GM18951 (cell line): Measurements from ENCODE around the gene AQP12B.

ENCODE experiments used
- POLR2A ChIP-seq: IDR thresholded peaks from 4 replicates; pipeline ENCODE4 v1.6.1; 2011; ENCODE audit warnings: mild to moderate bottlenecking; ENCODE audit not compliant: insufficient read length, insufficient read depth; ENCODE audit errors: extremely low read depth
- in situ Hi-C: fragments of 300-500 bp; cut with MboI; formaldehyde crosslinking; loops from one replicate; pipeline ENCODE4 v1.12.0; 2022; ENCODE audit warnings: low sequenced_read_pairs, mixed read lengths, inconsistent platforms; ENCODE audit not compliant: unreplicated experiment

Gene AQP12B

GRCh38 chr2:240722796-240723735 lies 40.4 kb upstream of the AQP12B start:
- no peak for TF ChIP-seq POLR2A
- in situ Hi-C loops = no loop called here

- no peak for TF ChIP-seq POLR2A
- in situ Hi-C loops = no loop called here
Observed at GRCh38 chr2:240722376-240722775, 39.7 kb upstream of the AQP12B start.

DNA sequence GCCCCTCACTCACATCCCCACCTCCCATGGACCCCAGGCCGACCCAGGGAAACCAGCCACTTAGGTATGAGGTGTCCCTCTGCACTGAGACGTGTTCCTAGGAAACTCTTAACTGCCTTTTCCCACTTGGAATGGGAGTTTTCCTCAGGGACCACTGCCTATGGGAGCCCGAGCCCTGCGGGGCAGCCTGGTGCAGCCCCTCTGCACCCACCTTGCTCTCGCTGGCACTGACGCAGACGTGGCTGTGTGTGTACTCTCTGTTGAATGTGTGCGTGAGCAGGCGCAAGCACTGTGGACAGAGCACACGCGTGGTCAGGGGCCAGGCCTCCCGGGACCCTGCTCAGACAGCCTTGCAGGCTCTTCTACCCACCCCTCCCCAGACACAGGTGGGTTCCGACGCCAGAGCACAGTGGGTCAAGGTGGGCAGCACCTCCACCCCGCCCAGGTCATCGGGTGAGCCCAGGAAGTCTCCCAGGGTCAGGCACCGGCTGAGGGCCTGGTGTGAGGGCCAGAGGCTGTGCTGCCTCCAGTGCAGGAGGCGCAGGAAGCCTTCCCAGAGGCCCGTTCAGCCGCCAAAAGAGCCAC lies 39.0 kb upstream of the AQP12B start:
- TF ChIP-seq POLR2A = no peak
- in situ Hi-C loops = no loop called here

DNA sequence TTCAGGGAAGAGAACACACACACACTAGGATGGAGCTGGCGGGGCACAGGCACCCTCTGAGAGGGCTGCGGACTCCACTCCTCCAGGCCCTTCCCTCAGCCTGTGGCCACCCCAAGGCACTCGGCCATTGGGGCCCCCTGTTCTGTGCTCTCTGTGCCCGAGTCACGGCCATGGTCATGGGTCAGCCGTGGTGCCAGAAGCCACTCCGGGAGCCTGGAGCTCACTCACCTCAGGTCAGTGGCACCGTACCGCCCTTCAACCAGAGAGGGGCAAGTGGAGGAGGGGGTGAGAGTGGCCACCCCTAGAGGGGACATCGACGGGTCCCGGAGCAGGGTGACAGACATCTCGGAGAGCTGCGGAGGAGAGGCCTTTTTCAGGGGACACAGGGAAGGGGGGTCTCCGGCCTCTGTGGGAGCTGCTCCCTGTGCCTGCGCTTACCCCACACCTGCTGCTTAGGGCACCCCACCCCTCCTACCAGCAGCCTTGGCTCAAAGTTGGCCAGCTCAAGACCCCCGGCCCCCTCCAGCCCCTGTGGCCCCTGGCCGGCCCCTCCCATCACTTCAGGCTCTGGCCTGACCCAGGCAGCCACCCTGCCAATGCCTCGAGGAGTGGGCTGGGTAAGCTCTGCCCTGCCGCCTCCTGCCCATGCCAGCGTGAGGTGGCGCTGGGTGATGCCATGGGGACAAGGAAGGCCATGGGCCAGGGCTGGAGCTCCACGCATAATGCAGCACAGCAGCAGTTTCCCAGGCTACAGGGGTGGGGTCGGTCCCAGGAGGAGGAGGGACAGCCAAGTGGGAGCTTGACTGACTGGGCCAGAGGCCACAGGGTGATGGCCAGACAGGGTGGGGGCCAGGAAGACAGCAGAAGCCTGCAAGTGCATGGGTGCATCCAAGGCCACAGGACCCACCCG lies 38.3 kb upstream of the AQP12B start:
- TF ChIP-seq POLR2A = no peak
- in situ Hi-C loops = no loop called here

- no peak for TF ChIP-seq POLR2A
- in situ Hi-C loops = no loop called here
Observed at GRCh38 chr2:240719676-240720545, 37.2 kb upstream of the AQP12B start.

DNA sequence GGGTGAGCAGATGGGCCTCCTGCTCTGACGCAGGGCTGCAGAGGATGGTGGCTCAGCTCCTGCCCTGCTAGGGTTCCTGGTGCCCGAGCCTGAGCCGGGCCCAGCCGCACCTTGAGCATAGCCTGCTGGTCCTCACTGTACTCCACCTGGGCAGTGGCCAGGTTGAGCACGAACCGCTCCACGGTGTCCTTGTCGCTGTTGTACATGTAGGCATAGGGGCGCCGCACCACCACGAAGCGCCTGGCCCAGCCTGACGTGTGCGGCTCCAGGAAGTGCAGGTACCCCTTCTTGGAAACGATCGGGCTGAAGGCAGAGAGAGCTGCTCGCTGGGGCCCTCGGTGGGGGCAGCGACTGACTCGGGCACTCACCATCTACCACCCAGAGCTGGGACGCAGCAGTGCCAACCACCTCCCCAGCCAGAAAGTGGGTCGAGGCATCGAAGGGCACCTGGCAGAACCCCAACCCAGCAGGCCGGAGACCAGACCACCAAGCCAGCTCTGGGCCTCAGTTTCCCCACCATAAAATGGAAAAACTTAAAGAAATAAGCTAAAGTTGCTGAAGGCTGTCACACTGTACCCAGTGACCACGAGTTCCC lies 36.3 kb upstream of the AQP12B start:
- in situ Hi-C loops = no loop called here
- TF ChIP-seq POLR2A = no peak

GRCh38 chr2:240717681-240718581 lies 35.2 kb upstream of the AQP12B start:
- in situ Hi-C loops = no loop called here
- TF ChIP-seq POLR2A = no peak

- TF ChIP-seq POLR2A = no peak
- in situ Hi-C loops = no loop called here
Observed at GRCh38 chr2:240717181-240717641, 34.5 kb upstream of the AQP12B start.

DNA sequence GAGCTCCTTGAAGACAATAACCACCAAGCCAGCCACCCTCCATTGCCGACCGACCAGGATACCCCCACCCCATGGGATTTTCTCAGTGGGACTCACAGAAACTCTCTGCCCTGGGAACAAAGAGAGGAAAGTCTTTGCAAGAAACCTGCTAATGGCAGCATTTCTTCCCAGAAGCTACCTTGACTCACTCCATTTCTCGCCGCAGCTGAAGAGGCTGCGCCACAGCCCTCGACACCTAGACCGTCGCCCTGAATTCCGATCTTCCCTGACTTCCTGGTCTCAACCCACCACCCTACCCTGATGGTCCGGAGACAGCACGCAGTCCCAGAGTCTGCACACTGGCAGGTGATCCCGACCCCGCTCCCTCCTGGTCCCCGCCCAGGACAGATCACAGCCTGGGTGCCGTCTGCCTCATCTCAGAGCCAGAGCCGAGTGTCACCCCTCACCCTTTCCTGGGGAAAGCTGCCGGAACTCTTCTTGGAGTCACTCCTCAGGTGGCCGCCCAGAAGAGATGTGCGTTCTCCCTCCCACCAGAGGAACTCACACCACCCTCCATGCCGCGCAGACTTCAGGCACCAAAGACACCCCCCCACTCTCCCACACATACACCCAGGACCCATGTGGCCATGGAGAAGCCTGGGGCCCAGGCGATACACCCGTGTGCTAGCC lies 33.6 kb upstream of the AQP12B start:
- no peak for TF ChIP-seq POLR2A
- in situ Hi-C loops = no loop called here
